Astrocyte of the spinal cord (primary cell): Measurements from ENCODE around the gene PRR20E.
"Not testable (repeated sequence)": the region's sequence is repeated elsewhere in the genome, so short reads cannot be mapped to it uniquely, and the experiment has no call there.

Experiments used
- DNase-seq: peaks from one replicate; pipeline ENCODE4 v3.0.0; 2011; ENCODE audit warnings: low read depth, low spot score
- H3K4me3 ChIP-seq: 2 replicates; pipeline ENCODE4 v1.5.1; 2011; ENCODE audit warnings: low read depth, mild to moderate bottlenecking, low read length, moderate library complexity
- CTCF ChIP-seq: IDR thresholded peaks from 2 replicates; pipeline ENCODE4 v1.5.1; 2012; ENCODE audit warnings: low read depth, mild to moderate bottlenecking, low read length, inconsistent platforms
- in situ Hi-C: cut with HindIII; loops from 2 replicates; pipeline ENCODE4 v1.10.0; 2017; ENCODE audit warnings: low sequenced_read_pairs

The PRR20E gene

GRCh38 chr13:57166897-57167296 is at the start of gene PRR20E:
Gene PRR20E (plus strand): TSS chr13:57167197. CDS start chr13:57167584, 387 bp downstream.
- in situ Hi-C loops, H3K4me3 ChIP-seq, DNase-seq: not testable (repeated sequence)

- no peak overlapping the region for H3K4me3 ChIP-seq
- TF ChIP-seq CTCF: no peak
- in situ Hi-C loops: no loop called here
- peak; percentile 9 for DNase-seq
Measured at GRCh38 chr13:57123681-57124080, 43.3 kb upstream of the PRR20E start.

- in situ Hi-C loops: no loop called here
- H3K4me3 ChIP-seq: no peak overlapping the region
- TF ChIP-seq CTCF: no peak
- no peak for DNase-seq
Measured at GRCh38 chr13:57128909-57129308, 38.1 kb upstream of the PRR20E start.

GRCh38 chr13:57136093-57136492 is 30.9 kb upstream of the PRR20E start:
- in situ Hi-C loops: no loop called here

GRCh38 chr13:57137585-57137984 is 29.4 kb upstream of the PRR20E start:
- no peak overlapping the region for H3K4me3 ChIP-seq
- in situ Hi-C loops: no loop called here
- TF ChIP-seq CTCF: no peak
- DNase-seq: no peak

More at GRCh38 chr13:57136093-57136492, 30.9 kb upstream of the PRR20E start:
- no peak for TF ChIP-seq CTCF
- DNase-seq: no peak
- H3K4me3 ChIP-seq: no peak overlapping the region

GRCh38 chr13:57138988-57139387 is 28.0 kb upstream of the PRR20E start:
- no peak overlapping the region for H3K4me3 ChIP-seq
- TF ChIP-seq CTCF: no peak
- DNase-seq: no peak
- in situ Hi-C loops: no loop called here

GRCh38 chr13:57139781-57140180 is 27.2 kb upstream of the PRR20E start:
- DNase-seq, H3K4me3 ChIP-seq, in situ Hi-C loops: not testable (repeated sequence)

- in situ Hi-C loops, H3K4me3 ChIP-seq, DNase-seq: not testable (repeated sequence)
Measured at GRCh38 chr13:57140235-57140968, 26.6 kb upstream of the PRR20E start, which contains the start of gene PRR20A. Gene PRR20A (plus strand): TSS chr13:57140918. CDS start chr13:57141305, 387 bp downstream.

- DNase-seq, in situ Hi-C loops, H3K4me3 ChIP-seq: not testable (repeated sequence)
Measured at GRCh38 chr13:57147188-57147587, 19.8 kb upstream of the PRR20E start, which contains the start of gene PRR20B. Gene PRR20B (plus strand): TSS chr13:57147488. CDS start chr13:57147875, 387 bp downstream.

GRCh38 chr13:57148106-57148505 is 18.9 kb upstream of the PRR20E start:
- DNase-seq, in situ Hi-C loops, H3K4me3 ChIP-seq: not testable (repeated sequence)

GRCh38 chr13:57153761-57154160 is 13.2 kb upstream of the PRR20E start, which contains the start of gene PRR20C:
Gene PRR20C (plus strand): TSS chr13:57154061. CDS start chr13:57154448, 387 bp downstream.
- in situ Hi-C loops, DNase-seq, H3K4me3 ChIP-seq: not testable (repeated sequence)

- in situ Hi-C loops, DNase-seq, H3K4me3 ChIP-seq: not testable (repeated sequence)
Measured at GRCh38 chr13:57160332-57160731, 6.7 kb upstream of the PRR20E start, which contains the start of gene PRR20D. Gene PRR20D (plus strand): TSS chr13:57160632. CDS start chr13:57161019, 387 bp downstream.
